ENCODE results near the gene DDX17. TPM values are rescaled to one million over a fixed set of nuclear protein-coding genes. Genes with fewer than 3 reads are reported as not detected.
A peak's percentile ranks its signal among the peaks of the same experiment; 100 is the strongest.

DDX17 gene
- total and polyA plus RNA-seq, 8 donors: 164 to 331 (median 206) TPM

DNA sequence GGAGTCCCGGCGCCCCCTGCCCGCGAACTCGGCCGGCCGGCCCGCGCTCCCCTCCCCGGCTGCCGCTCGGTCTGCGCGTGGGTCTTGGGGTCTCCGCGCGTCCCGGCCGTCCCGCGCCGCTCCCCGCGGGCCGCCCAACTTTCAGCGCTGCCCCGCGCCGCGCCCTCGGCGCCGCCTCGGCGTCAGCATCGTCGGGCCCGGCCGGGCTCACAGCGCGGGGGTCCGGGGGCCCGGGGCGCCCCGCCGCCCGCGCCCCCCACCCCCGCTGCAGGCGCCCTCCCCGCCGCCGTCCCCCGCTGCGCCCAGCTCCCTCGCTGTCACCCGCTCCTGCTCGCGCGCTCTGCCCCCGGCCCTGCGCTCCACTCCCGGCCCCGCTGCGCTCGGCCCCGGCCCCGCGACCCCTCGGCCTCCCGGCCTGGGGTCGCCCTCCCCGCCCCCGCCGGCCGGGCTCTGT lies 51.0 kb downstream of the DDX17 start, which contains the start of gene KCNJ4:
Gene KCNJ4 (minus strand): TSS at position 124 of the 454 bp plus-strand sequence. CDS start 27,067 bp downstream, outside the sequence.
- H3K9me3 ChIP-seq: no peaks in the 10 kb centered on the region
- no peaks in the 10 kb centered on the region for H3K27me3 ChIP-seq
- H3K4me3 ChIP-seq: peak within 1 kb of the TSS in 3 of 4 donors; percentile 12 to 46 (median 40)
- no peaks in the 10 kb centered on the region for H3K4me1 ChIP-seq
- no peak for ATAC-seq
- intact Hi-C loops (cut with DNase I): no loop called here
- TF ChIP-seq, protein P1, sequence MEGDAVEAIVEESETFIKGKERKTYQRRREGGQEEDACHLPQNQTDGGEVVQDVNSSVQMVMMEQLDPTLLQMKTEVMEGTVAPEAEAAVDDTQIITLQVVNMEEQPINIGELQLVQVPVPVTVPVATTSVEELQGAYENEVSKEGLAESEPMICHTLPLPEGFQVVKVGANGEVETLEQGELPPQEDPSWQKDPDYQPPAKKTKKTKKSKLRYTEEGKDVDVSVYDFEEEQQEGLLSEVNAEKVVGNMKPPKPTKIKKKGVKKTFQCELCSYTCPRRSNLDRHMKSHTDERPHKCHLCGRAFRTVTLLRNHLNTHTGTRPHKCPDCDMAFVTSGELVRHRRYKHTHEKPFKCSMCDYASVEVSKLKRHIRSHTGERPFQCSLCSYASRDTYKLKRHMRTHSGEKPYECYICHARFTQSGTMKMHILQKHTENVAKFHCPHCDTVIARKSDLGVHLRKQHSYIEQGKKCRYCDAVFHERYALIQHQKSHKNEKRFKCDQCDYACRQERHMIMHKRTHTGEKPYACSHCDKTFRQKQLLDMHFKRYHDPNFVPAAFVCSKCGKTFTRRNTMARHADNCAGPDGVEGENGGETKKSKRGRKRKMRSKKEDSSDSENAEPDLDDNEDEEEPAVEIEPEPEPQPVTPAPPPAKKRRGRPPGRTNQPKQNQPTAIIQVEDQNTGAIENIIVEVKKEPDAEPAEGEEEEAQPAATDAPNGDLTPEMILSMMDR (IDR thresholded peaks at IDR 0.05): no peak
- H3K27ac ChIP-seq: no peak within 1 kb of the TSS
- no peaks in the 10 kb centered on the region for H3K36me3 ChIP-seq
- FAIRE-seq: no peak
- DNase-seq: no peak
- WGBS, 2 donors: 1 to 2% methylated on average over 20 to 76 of the region's 76 CpGs

- Histone ChIP-seq H3K9me3 (no peaks in the 10 kb centered on the region), H3K27ac (no peak overlapping the region), H3K36me3 (no peaks in the 10 kb centered on the region), H3K4me3 (peak overlapping the region in 3 of 4 donors; percentile 8 to 46 (median 40)), H3K4me1 (no peaks in the 10 kb centered on the region), H3K27me3 (no peaks in the 10 kb centered on the region)
- FAIRE-seq: no peak
- WGBS, 2 donors: 10 to 19% methylated on average over 34 to 67 of the region's 67 CpGs
- TF ChIP-seq, protein P1 (IDR thresholded peaks at IDR 0.05): no peak
- DNase-seq: no peak
- ATAC-seq: peak in 2 of 4 donors; percentile 42
- intact Hi-C loops (cut with DNase I): no loop called here
Observed at GRCh38 chr22:38454353-38455075, 51.6 kb downstream of the DDX17 start.

DNA sequence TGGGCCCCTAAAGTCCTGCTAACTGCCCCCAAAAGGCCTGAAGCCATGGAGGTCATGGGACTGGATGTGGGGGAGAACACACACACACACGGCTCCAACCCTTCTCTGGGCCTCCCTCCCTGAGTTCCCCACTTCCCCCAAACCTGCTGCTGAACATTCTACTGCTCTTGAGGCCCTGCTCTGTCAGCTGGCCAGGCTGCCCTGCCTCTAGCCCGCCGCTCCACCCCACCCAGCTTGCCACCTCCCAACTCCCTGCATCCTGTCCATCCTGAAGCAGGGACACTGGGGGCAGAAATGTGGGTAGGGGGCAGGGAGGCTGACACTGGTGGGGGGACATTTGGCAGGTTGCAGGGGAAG lies 52.1 kb downstream of the DDX17 start:
- DNase-seq (no peak), FAIRE-seq (no peak), ATAC-seq (no peak)
- Histone ChIP-seq H3K4me3 (no peak overlapping the region), H3K36me3 (no peaks in the 10 kb centered on the region), H3K9me3 (no peaks in the 10 kb centered on the region), H3K27ac (no peak overlapping the region), H3K27me3 (no peaks in the 10 kb centered on the region), H3K4me1 (no peaks in the 10 kb centered on the region)
- TF ChIP-seq, protein P1 (IDR thresholded peaks at IDR 0.05): no peak
- intact Hi-C loops (cut with DNase I): no loop called here
- 83 to 84% methylated on average over 3 of the region's 3 CpGs for WGBS, 2 donors

DNA sequence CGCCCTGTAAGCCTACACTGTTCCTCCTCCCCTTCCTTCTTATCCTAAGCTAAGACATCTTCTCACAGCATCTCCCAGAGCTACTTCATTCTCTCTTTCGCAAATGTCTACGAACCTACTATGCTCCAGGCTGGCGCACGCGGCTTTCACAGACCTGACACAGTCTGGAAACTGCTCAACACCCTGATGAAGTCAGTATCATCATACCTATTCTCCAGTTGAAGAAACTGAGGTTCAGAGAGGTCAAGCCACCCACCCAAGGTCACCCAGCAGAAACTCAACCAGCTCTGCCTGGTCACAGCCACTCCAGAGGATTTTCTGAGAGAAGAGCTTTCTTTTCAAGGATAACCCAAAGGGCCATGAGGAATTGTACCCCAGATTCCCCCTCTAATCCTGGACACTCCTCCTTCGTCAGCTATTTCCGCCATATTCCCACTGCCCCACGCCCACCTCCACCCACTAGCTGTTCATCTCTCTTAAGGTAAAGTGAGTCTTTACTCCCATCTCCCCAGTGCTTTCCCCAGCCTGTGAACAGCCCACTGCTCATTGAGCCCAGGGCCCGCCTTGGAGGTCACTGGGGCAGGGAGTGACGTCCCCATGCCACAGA lies 52.9 kb downstream of the DDX17 start:
- TF ChIP-seq, protein P1 (IDR thresholded peaks at IDR 0.05): no peak
- no peak for DNase-seq
- Histone ChIP-seq H3K27me3 (no peaks in the 10 kb centered on the region), H3K27ac (no peak overlapping the region), H3K9me3 (no peaks in the 10 kb centered on the region), H3K4me1 (no peaks in the 10 kb centered on the region), H3K4me3 (no peak overlapping the region), H3K36me3 (no peaks in the 10 kb centered on the region)
- FAIRE-seq: no peak
- WGBS, 2 donors: 77 to 82% methylated on average over 11 of the region's 11 CpGs
- intact Hi-C loops (cut with DNase I): no loop called here
- ATAC-seq: no peak

Data from pancreas (tissue), 10 donors.